ENCODE measurements around the gene PPM1N. TPM values are rescaled to one million over a fixed set of nuclear protein-coding genes. Genes with fewer than 3 reads are reported as not detected.

Gene PPM1N
- polyA plus RNA-seq, 2 of the 4 experiments (the other 2 are of a cell fraction): 9.2 to 10.5 TPM

- ATAC-seq: no peak
- CTCF ChIA-PET: interaction anchor here (0.6 to 33.4 kb wide), 5 partner anchors 18 to 820 kb away, joined by 3 to 1883 read pairs (median 9); partner anchors contain the start of gene ERCC1
- POLR2A ChIA-PET: no interaction called here
- Histone ChIP-seq H3K4me2 (no peak overlapping the region), H3K4me1 (peaks cover 15% of the 10 kb centered on the region), H3K9me3 (no peaks in the 10 kb centered on the region), H3K27ac (0 out of 6 replicates have a peak overlapping the region, but pooled peaks of 1 of the 2 experiments have one; percentile 9), H3K4me3 (no peak overlapping the region)
- no peak for FAIRE-seq
- WGBS (ENCODE audit: missing lambda C conversion rate): 61% methylated on average over 8 of the region's 8 CpGs
- no peak for DNase-seq (ENCODE audit: low read depth in 1 of 2, low spot score in 1 of 2)
- TF ChIP-seq CEBPB (IDR thresholded peaks at IDR 0.05) (no peak), ZFP36 (IDR thresholded peaks at IDR 0.05; ENCODE audit: borderline replicate concordance, partially characterized antibody) (peak; percentile 60)
Measured at GRCh38 chr19:45460807-45461347, 37.4 kb upstream of the PPM1N start.

DNA sequence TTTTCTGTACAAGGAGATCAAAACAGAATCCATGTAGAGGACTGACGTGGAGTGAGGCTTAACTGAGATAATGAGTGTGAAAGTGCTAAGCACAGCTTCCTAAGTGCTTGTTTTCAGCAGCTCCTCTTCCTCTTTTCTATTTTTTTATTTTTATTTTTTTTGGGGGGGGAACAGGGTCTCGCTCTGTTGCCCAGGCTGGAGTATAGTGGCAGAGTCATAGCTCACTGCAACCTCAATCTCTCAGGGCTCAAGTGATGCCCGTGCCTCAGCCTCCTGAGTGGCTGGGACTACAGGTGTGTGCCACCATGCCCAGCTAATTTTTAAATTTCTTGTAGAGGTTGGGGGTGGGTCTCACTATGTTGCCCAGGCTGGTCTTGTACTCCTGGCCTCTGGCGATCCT is 36.1 kb upstream of the PPM1N start:
- 57% methylated on average over 4 of the region's 4 CpGs for WGBS (ENCODE audit: missing lambda C conversion rate)
- ATAC-seq (no peak), FAIRE-seq (no peak), DNase-seq (ENCODE audit: low read depth in 1 of 2, low spot score in 1 of 2) (no peak)
- no peak overlapping the region for H3K4me2 ChIP-seq
- CTCF ChIA-PET: interaction anchor here (0.7 to 33.4 kb wide), 4 partner anchors 16 to 276 kb away, joined by 4 to 1883 read pairs (median 89); partner anchors contain the start of gene ERCC1
- peaks cover 14% of the 10 kb centered on the region for H3K4me1 ChIP-seq
- H3K4me3 ChIP-seq: no peak overlapping the region
- TF ChIP-seq FOSB (CRISPR knock-in tag; IDR thresholded peaks at IDR 0.05): no peak
- TF ChIP-seq RNF2 (IDR thresholded peaks at IDR 0.05; ENCODE audit: borderline replicate concordance, low read depth): no peak
- no peak for TF ChIP-seq FOXS1 (CRISPR knock-in tag; IDR thresholded peaks at IDR 0.05)
- TF ChIP-seq NR3C1 (IDR thresholded peaks at IDR 0.05): no peak
- TF ChIP-seq SMC3 (IDR thresholded peaks at IDR 0.05): no peak
- TF ChIP-seq RARB (CRISPR knock-in tag; IDR thresholded peaks at IDR 0.05): no peak
- H3K27ac ChIP-seq: no peak overlapping the region
- no peaks in the 10 kb centered on the region for H3K9me3 ChIP-seq
- POLR2A ChIA-PET: no interaction called here

DNA sequence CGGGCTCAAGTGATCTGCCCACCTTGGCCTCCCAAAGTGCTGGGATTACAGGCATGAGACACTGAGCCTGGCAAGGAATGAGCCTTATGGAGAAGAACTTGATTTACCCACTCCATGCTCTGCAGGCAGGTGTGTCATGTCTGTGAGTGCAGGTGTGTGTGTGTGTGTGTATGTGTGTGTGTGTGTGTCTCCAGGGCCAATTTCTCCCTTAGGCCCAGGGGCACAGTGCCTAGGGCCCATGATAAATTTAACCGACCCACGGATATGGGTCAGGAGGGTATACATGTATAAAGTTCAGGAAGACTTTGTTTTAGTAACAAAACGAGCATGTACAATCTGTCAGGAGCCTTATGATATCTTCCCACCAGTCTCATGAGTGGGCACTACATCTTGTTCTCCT is 35.0 kb upstream of the PPM1N start:
- Histone ChIP-seq H3K27ac (no peak overlapping the region), H3K4me3 (no peak overlapping the region), H3K4me2 (no peak overlapping the region), H3K9me3 (no peaks in the 10 kb centered on the region), H3K4me1 (peaks cover 18% of the 10 kb centered on the region)
- no peak for TF ChIP-seq MAZ (IDR thresholded peaks at IDR 0.05; ENCODE audit: borderline replicate concordance, low read depth, low read length)
- no peak for TF ChIP-seq CBX8 (IDR thresholded peaks at IDR 0.05)
- TF ChIP-seq ESRRA (IDR thresholded peaks at IDR 0.05; ENCODE audit: borderline replicate concordance, low read length): no peak
- no peak for TF ChIP-seq EHF (CRISPR knock-in tag; IDR thresholded peaks at IDR 0.05)
- no peak for TF ChIP-seq REST (IDR thresholded peaks at IDR 0.05)
- TF ChIP-seq RFX5 (IDR thresholded peaks at IDR 0.05): no peak
- TF ChIP-seq HOXB5 (CRISPR knock-in tag; IDR thresholded peaks at IDR 0.05): no peak
- TF ChIP-seq ZFP36 (IDR thresholded peaks at IDR 0.05; ENCODE audit: borderline replicate concordance, partially characterized antibody): no peak
- no peak for TF ChIP-seq PBX3 (IDR thresholded peaks at IDR 0.05)
- no peak for ATAC-seq
- FAIRE-seq: no peak
- CTCF ChIA-PET: interaction anchor here (2.7 to 33.4 kb wide), 3 partner anchors 15 to 26 kb away, joined by 9 to 1883 read pairs (median 169); partner anchors contain the start of gene ERCC1
- POLR2A ChIA-PET: no interaction called here
- DNase-seq (ENCODE audit: low read depth in 1 of 2, low spot score in 1 of 2): no peak
- WGBS (ENCODE audit: missing lambda C conversion rate): 72% methylated on average over 4 of the region's 4 CpGs
